HG03095 (cell line): Measurements from ENCODE around the gene GNG7.
"Not testable (repeated sequence)": the region's sequence is repeated elsewhere in the genome, so short reads cannot be mapped to it uniquely, and the experiment has no call there.

Source experiments
- ATAC-seq: cut with Tn5 transposase; IDR thresholded peaks from one replicate; pipeline ENCODE4 v1.9.1; 2021; ENCODE audit warnings: moderate library complexity; ENCODE audit not compliant: unreplicated experiment

The GNG7 gene

GRCh38 chr19:2646866-2647535 lies 55.5 kb downstream of the GNG7 start:
- ATAC-seq, result no peak

- ATAC-seq, result no peak
These were observed 56.7 kb downstream of the GNG7 start for GRCh38 chr19:2645826-2646225.

- ATAC-seq, result not testable (repeated sequence)
These were observed 59.3 kb downstream of the GNG7 start for GRCh38 chr19:2643123-2643737.

GRCh38 chr19:2641332-2641698 lies 61.2 kb downstream of the GNG7 start:
- no peak for ATAC-seq

- ATAC-seq, result no peak
These were observed 61.7 kb downstream of the GNG7 start for GRCh38 chr19:2640563-2641331.

- ATAC-seq, result no peak
These were observed 62.5 kb downstream of the GNG7 start for GRCh38 chr19:2639999-2640398.

- no peak for ATAC-seq
These were observed 64.0 kb downstream of the GNG7 start for GRCh38 chr19:2638417-2638940.

GRCh38 chr19:2636897-2637683 lies 65.4 kb downstream of the GNG7 start:
- no peak for ATAC-seq

GRCh38 chr19:2636141-2636896 lies 66.2 kb downstream of the GNG7 start:
- no peak for ATAC-seq

- ATAC-seq, result no peak
These were observed 67.5 kb downstream of the GNG7 start for GRCh38 chr19:2634960-2635359.

GRCh38 chr19:2634228-2634951 lies 68.1 kb downstream of the GNG7 start:
- no peak for ATAC-seq

- no peak for ATAC-seq
These were observed 68.8 kb downstream of the GNG7 start for GRCh38 chr19:2633693-2634075.

GRCh38 chr19:2631213-2631821 lies 71.2 kb downstream of the GNG7 start:
- no peak for ATAC-seq

- ATAC-seq, result no peak
These were observed 72.0 kb downstream of the GNG7 start for GRCh38 chr19:2630352-2631001.

GRCh38 chr19:2629491-2630351 lies 72.8 kb downstream of the GNG7 start:
- no peak for ATAC-seq

- no peak for ATAC-seq
These were observed 73.9 kb downstream of the GNG7 start for GRCh38 chr19:2628597-2628996.

- ATAC-seq, result no peak
These were observed 74.6 kb downstream of the GNG7 start for GRCh38 chr19:2627855-2628254.

GRCh38 chr19:2627319-2627829 lies 75.1 kb downstream of the GNG7 start:
- ATAC-seq, result no peak
